ENCODE results near the gene RNF225.
"Not testable (repeated sequence)": the region's sequence is repeated elsewhere in the genome, so short reads cannot be mapped to it uniquely, and the experiment has no call there.

Gene RNF225

GRCh38 chr19:58409010-58409790 lies 13.7 kb downstream of the RNF225 start:
- DNase-seq, result peak in 1 of 2 experiments; percentile 40

GRCh38 chr19:58416604-58417003 lies 21.1 kb downstream of the RNF225 start:
- DNase-seq, result no peak

GRCh38 chr19:58417071-58417470 lies 21.6 kb downstream of the RNF225 start:
- DNase-seq, result no peak

GRCh38 chr19:58428617-58429016 lies 33.2 kb downstream of the RNF225 start:
- no peak for DNase-seq

- DNase-seq, result no peak
Measured at GRCh38 chr19:58429745-58430144, 34.3 kb downstream of the RNF225 start.

GRCh38 chr19:58434217-58434616 lies 38.8 kb downstream of the RNF225 start:
- no peak for DNase-seq

GRCh38 chr19:58439576-58440554 lies 44.4 kb downstream of the RNF225 start, which contains the start of gene ZNF132:
Gene ZNF132 (minus strand): TSS chr19:58440153. CDS start chr19:58439821, 332 bp downstream.
- DNase-seq, result peak; percentile 98 to 99

GRCh38 chr19:58440556-58440955 lies 45.1 kb downstream of the RNF225 start:
- no peak for DNase-seq

- not testable (repeated sequence) for DNase-seq
Measured at GRCh38 chr19:58442986-58443385, 47.5 kb downstream of the RNF225 start.
